Hepatocyte (in vitro differentiated cells): ENCODE data around the gene RDM1.

Experiments used
- CTCF ChIP-seq: fragments of 200-600 bp; sonication (generic); IDR thresholded peaks from 2 replicates; pipeline ENCODE4 v1.5.1; 2016; ENCODE audit warnings: antibody characterized with exemption, mild to moderate bottlenecking; ENCODE audit not compliant: poor library complexity
- EZH2 ChIP-seq: fragments of 200-600 bp; sonication (generic); IDR thresholded peaks from 2 replicates; pipeline ENCODE4 v1.6.1; 2016; ENCODE audit warnings: antibody characterized with exemption, mild to moderate bottlenecking, borderline replicate concordance
- EZH2phosphoT487 ChIP-seq: fragments of 200-600 bp; sonication (generic); IDR thresholded peaks from one replicate; pipeline ENCODE4 v1.6.1; 2018; ENCODE audit warnings: antibody characterized with exemption, mild to moderate bottlenecking, low read depth, moderate library complexity; ENCODE audit not compliant: unreplicated experiment, severe bottlenecking

- TF ChIP-seq CTCF (no peak), EZH2 (no peak), EZH2phosphoT487 (no peak)
These were observed 59.4 kb downstream of the RDM1 start for GRCh38 chr17:35870906-35871819.
